ENCODE measurements around the gene PCIF1.
A peak's percentile ranks its signal among the peaks of the same experiment; 100 is the strongest.

GRCh38 chr20:45946149-45946970 is 11.9 kb downstream of the PCIF1 start:
- TF ChIP-seq CTCF (IDR thresholded peaks at IDR 0.05 in 8 of 11, conservative IDR thresholded peaks at IDR 0.05 in 3 of 11) (no peak), POLR2AphosphoS5 (IDR thresholded peaks at IDR 0.05) (peak; percentile 67 to 82 (median 72)), POLR2A (IDR thresholded peaks at IDR 0.05) (no peak)

Measured in spleen (tissue), 7 donors.